LoVo (cell line): Measurements from ENCODE around the gene KIF12.

Experiments used
- DNase-seq: peaks from one replicate; pipeline ENCODE4 v3.0.0-alpha.2; 2016; ENCODE audit warnings: low spot score

The KIF12 gene

DNA sequence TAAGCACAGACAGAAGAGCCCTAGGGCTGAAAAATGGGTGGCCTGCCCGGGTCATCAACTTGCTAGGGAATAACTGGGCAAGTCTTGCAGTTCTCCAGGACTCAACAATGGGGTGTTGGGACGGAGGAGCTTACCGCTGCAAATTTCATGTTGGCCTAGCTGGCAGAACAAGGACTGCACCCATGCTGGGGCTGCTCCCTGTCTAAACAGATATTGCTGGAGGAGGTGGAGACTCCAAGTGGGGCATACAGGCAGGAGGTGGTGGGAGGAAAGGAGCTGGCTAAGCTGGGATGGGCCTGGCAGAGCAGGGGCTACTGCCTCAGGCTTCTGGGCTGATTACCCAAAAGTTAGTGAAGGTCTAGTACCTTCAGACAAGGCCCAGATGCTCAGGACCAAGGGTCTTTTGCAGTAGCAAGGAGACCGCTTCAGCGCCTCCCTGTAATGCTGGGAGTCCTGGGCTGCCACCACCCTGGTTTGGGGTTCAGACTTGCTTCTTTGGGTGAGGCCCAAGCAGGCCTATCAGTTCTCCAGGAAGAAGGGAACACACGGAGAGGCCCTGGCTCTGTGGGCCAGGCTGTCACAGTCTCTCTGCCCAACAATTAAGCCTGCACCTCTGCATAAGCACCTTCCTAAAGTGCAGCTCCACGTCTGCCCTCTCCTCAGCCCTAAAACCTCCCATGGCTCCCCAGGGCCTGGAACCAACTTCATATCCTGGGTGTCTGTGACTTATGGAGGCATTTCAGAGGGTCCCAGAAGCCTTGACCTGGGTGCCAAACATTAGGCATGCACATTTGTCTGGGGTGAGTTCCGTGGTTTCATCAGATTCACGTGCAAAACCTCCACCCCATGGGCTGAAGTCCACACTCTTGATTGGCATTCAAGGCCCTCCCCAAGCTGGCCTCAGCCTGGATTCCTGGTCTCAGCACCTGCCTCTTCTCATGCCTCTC, 24.2 kb upstream of the KIF12 start:
- no peak for DNase-seq

DNA sequence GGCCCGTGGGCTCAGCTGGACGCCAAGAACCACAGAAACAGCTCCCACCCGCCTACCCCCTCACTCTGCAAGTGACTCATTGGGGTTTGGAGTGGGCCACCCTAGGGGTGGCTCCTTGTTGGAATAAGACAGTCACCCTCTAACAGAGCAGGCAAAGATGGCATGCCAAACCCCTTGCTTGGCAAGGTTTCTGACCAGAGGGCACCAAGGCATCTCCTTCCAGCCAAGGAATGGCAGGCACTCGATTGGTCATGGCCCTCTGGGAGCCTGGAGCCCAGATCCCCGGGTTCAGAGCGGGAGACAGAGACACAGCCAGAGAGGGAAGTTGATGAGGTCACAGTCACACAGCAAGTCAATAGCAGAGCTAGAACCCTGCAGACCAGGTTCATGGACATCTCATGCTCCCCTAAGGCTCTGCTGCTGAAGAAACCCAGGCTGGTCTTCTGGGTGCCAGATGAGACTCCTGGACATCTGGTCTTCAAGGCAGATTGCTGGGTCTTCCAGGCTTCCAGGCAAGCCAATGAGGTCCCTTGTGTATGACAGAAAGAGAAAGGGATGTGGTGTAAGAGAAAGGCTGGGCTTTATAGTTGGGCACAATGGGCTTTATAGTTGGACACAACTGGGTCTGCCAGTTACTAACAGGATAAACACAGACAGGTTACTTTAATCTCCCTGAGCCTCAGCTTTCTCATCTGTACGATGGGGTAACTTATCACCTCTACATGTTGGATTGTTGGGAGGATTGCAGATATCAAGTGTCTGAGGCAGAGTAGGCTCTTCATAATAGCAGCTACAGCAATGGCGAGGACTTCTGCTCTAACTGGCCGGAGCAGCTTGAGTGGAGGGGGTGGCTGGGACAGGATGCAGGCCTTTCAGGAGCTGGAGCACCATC, 23.3 kb upstream of the KIF12 start:
- DNase-seq = no peak

DNA sequence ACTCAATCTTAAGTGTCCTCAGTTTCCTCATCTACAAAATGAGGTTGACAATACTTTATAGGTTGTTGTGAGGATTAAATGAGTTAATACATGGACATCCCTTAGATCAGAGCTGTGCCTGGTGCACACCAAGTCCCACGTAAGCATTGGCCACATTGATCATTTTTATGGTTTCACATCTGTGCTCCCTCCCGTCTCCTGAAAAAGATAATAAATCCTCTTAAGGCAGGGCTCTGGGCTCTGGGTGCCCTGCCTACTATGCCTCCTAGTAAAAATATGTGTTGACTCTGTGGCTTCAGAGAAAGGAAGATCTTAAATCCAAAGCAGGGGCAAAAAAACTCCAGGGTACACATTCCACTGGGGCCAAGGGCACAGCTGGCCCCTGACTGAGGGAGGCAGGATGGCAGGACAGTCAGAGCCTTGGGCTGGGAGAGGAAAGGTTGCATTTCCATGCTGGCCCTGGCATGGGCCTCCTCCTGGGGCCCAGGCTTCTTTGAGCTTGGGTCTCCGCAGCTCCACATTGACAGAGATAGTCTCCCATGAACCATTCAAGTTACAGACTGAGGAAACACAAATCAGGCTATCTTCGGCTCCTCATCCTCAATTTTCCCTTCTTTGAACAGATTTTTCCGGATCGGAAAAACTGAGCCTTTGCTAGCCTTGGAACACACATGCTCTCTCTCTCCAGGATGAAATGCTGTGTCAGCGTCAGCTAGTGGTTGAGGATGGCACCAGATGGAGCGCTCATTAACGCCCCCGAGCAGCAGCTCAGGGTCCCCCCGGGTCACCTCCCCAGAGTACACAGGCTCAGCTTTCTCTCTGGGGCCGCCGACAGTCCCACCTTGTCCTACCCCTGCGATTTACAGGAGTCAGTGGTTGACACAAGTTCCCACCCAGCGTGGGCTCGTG, 22.4 kb upstream of the KIF12 start:
- no peak for DNase-seq

DNA sequence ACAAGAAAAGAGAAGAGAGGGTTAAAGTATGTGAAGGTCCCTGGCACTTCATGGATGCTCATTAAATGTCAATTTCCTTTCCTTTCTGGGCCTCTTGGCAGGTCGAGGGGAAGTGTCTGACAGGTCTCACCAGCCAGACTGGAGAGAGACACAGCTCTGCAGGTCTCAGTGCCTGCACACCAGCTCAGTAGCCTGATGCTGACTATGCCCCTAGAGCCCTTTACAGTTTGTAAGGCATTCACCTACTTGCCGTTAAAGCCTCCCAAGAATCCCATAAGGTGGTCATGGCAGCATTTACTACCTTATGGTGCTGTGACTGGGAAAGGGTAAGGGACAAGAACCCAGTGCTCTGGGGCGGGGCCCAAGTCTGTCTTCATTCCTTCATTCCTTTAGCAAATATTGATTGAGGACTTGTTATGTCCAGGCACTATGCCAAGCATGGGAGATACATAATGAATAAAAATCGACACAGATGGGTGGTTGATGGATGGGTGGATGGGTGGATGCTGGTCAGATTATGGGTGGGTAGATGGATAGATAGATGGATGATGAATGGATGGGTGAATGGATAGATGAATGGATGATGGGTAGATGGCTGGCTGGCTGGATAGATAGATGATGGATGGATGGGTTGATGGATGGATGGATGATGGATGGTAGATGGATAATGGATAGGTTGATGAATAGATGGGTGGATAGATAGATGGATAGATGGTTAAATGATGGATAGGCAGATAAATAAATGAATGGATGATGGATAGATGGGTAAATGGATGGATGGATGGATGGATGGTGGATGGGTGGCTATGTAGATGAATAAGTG, 21.3 kb upstream of the KIF12 start:
- DNase-seq = no peak

- DNase-seq = no peak
Observed at GRCh38 chr9:114119242-114120191, 20.4 kb upstream of the KIF12 start.

DNA sequence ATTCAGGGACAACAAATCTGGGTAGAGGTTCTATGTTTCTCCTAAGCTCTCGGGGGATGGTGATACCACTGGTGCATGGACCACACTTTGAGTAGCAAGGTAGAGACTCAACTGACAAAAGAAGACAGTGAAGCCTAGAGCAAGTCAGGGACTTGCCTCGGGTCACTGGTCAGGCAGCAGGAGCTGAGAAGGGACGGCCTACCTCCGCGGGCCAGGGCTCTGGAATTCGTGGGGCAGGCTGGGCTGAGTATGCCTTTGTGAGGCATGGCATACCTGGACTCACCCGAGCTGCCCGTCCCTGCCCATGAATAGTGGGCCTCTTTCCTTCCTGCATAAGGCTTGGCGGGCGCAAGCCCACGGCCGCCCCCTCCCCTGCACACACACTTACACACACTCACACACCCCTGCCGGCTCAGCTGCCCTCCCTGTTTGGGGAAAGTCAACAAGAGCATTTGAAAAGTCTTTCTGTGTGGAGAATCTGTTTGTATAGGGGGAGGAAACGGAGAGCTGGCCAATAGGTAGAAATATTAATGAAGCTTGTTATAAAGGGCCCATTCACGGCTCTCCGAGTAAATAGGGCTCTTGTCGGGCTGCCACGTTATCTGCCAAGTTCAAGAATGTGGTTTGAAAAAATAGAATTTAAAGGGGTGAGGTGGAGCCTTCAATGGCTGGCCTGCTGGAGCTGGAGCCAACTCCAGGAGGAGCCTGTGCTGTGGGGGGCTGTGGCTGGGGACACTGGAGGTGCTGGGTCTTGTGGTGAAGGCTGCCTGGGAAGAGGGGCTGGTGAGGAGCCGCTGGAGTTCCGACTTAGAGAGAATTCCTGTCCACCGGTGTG, 19.1 kb upstream of the KIF12 start:
- DNase-seq = no peak

DNA sequence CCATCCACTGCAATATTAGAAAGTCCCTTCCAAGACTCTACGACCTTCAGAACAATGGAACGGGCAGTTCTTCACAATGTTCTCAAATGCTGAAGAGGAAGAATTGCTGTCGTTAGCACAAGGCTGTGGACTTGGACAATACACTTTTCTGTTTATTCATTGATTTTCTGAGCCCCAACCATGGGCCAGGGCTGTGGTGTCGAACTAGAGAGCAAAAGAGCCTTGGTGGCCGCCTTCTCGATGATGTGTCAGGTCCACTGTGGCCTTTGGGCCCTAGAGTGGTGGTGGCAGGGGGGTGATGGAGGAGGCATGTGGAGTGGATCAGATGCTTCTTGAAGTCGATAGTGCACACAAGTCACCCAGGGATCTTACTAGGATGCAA, 18.5 kb upstream of the KIF12 start:
- DNase-seq = no peak

- DNase-seq = no peak
Observed at GRCh38 chr9:114116126-114116747, 17.1 kb upstream of the KIF12 start.

- DNase-seq = no peak
Observed at GRCh38 chr9:114115654-114116125, 16.6 kb upstream of the KIF12 start.

GRCh38 chr9:114114364-114114763, 15.3 kb upstream of the KIF12 start:
- DNase-seq = no peak

DNA sequence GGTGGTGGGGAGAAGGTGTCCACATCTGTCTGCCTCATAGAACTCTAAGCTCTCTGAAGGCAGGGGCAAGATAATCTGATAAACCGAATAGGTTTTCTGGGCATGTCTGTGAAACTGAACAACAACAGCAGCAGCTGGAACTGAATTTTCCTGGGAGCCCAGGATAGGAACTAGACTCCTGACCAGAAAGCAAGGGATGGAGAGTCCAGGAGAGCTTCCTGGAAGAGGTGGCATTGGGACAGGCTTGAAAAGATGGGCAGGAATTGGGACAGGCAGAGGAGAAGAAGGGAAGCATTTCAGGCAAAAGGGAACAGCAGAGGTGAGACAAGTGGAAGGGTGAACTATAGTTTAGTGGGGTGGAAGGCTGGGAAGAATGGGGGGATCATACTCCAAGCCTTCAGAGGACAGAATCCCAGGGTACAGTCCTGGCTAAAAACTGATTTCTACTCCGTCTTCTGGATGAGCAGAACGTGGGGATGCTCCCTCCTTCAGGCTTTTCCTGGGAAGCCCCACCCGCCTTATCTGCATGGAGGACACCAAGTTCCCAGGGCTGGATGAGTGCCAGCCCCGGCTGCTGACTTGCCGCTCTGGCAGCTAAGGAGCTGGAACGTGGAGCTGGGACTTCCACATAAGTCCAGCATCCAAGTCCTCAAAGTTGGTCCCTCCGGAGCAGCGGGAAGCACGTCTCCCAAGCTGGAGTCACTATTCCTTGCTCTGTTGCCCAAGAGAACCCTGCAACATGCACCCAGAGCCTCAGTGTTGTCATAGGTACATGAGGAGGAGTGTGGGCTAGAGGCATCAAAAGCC, 13.9 kb upstream of the KIF12 start:
- peak; percentile 38 for DNase-seq

DNA sequence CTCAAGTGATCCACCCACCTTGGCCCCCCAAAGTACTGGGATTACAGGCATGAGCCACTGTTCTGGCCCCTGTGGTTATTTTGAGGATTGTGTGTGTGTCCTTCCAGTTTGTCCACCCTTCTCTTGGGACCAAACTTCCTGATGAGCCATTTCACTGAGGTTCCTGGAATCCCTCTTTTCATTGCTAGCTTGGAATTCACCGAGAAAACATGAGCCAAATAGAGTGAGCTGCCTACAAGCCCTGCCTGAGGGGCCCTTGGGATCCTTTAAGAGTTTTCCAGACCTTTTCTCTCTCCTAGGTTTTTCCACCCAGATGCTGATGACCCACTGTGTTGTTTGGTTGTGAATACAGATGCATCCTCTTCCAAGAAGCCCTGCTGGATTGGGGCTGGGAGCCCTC, 13.2 kb upstream of the KIF12 start:
- DNase-seq = no peak

- DNase-seq = no peak
Observed at GRCh38 chr9:114110180-114110579, 11.1 kb upstream of the KIF12 start.

GRCh38 chr9:114109124-114109523, 10.0 kb upstream of the KIF12 start:
- DNase-seq = no peak

- peak; percentile 69 for DNase-seq
Observed at GRCh38 chr9:114108016-114108833, 9.1 kb upstream of the KIF12 start.

- DNase-seq = no peak
Observed at GRCh38 chr9:114107286-114108001, 8.4 kb upstream of the KIF12 start.
